OCI-LY1 (cell line): ENCODE measurements around the gene WASHC1.
"Not testable (repeated sequence)": the region's sequence is repeated elsewhere in the genome, so short reads cannot be mapped to it uniquely, and the experiment has no call there.

Source experiments
- CTCF ChIP-seq: fragments of 200-600 bp; sonication (generic), shearing (Covaris generic); IDR thresholded peaks from 2 replicates; pipeline ENCODE4 v1.5.1; 2017; ENCODE audit warnings: mild to moderate bottlenecking, antibody characterized with exemption, low read length, moderate library complexity, mixed read lengths
- EZH2 ChIP-seq: fragments of 200-600 bp; sonication (generic), shearing (Covaris generic); IDR thresholded peaks from 2 replicates; pipeline ENCODE4 v1.8.0; 2017; ENCODE audit warnings: borderline replicate concordance, mixed run types, mild to moderate bottlenecking, antibody characterized with exemption, low read length, moderate library complexity, mixed read lengths

- TF ChIP-seq CTCF, EZH2: not testable (repeated sequence)
Measured at GRCh38 chr9:46164-46563, 16.9 kb upstream of the WASHC1 start.
